ENCODE data around the gene STAC3. TPM values are rescaled to one million over a fixed set of nuclear protein-coding genes. Genes with fewer than 3 reads are reported as not detected.

Gene STAC3
- total and polyA plus RNA-seq, 10 of the 15 experiments (the other 5 are each of a cell fraction or from before 2014, with no cell fraction given): 0.49 to 9.9 (median 3.8) TPM

- TF ChIP-seq NKRF (conservative IDR thresholded peaks at IDR 0.05) (no peak), IKZF2 (IDR thresholded peaks at IDR 0.05) (no peak), TBL1XR1 (IDR thresholded peaks at IDR 0.05; ENCODE audit: low read depth, low read length) (no peak), ZNF687 (IDR thresholded peaks at IDR 0.05) (no peak), CHD1 (IDR thresholded peaks at IDR 0.05; ENCODE audit: low read depth, low read length) (no peak), BRCA1 (IDR thresholded peaks at IDR 0.05; ENCODE audit: low read depth, low read length) (no peak), PKNOX1 (IDR thresholded peaks at IDR 0.05) (no peak), STAT3 (IDR thresholded peaks at IDR 0.05; ENCODE audit: low read depth, low read length) (no peak), E2F8 (IDR thresholded peaks at IDR 0.05; ENCODE audit: low read depth, partially characterized antibody) (no peak)
Measured at GRCh38 chr12:57268264-57268663, 17.3 kb upstream of the STAC3 start (continued).

All from GM12878 (cell line).